ENCODE measurements around the gene TIGAR. TPM values are rescaled to one million over a fixed set of nuclear protein-coding genes. Genes with fewer than 3 reads are reported as not detected.

TIGAR gene
- total RNA-seq, 2 donors from 2014 or later = 13.0 to 14.4 TPM

- intact Hi-C loops (cut with DNase I, micrococcal nuclease) = no loop called here
- ATAC-seq (peak; percentile 16), DNase-seq (no peak)
Measured at GRCh38 chr12:4293299-4293965, 27.6 kb upstream of the TIGAR start.

GRCh38 chr12:4293966-4294505, 27.0 kb upstream of the TIGAR start:
- no peak for DNase-seq
- intact Hi-C loops (cut with DNase I, micrococcal nuclease) = no loop called here
- ATAC-seq = no peak

GRCh38 chr12:4296751-4297150, 24.3 kb upstream of the TIGAR start:
- intact Hi-C loops (cut with DNase I, micrococcal nuclease) = no loop called here
- DNase-seq (no peak), ATAC-seq (no peak)

- intact Hi-C loops (cut with DNase I, micrococcal nuclease) = no loop called here
- ATAC-seq (no peak), DNase-seq (no peak)
Measured at GRCh38 chr12:4297617-4298016, 23.4 kb upstream of the TIGAR start.

GRCh38 chr12:4300883-4301282, 20.1 kb upstream of the TIGAR start:
- DNase-seq = no peak
- no peak for ATAC-seq
- intact Hi-C loops (cut with DNase I, micrococcal nuclease) = no loop called here

GRCh38 chr12:4301932-4302501, 19.0 kb upstream of the TIGAR start:
- ATAC-seq = peak; percentile 24
- DNase-seq = no peak
- intact Hi-C loops (cut with DNase I, micrococcal nuclease) = no loop called here

GRCh38 chr12:4302881-4303280, 18.1 kb upstream of the TIGAR start:
- ATAC-seq = peak; percentile 72
- DNase-seq = no peak
- intact Hi-C loops (cut with DNase I, micrococcal nuclease) = no loop called here

- ATAC-seq = no peak
- intact Hi-C loops (cut with DNase I, micrococcal nuclease) = no loop called here
- no peak for DNase-seq
Measured at GRCh38 chr12:4303750-4304149, 17.3 kb upstream of the TIGAR start.

- DNase-seq = peak; percentile 82 to 89
- peak; percentile 91 for ATAC-seq
- intact Hi-C loops (cut with DNase I, micrococcal nuclease) = loop anchor here in 1 of 2 donors (5.0 kb wide), 1 partner anchor 220 kb away; no protein-coding TSS in a partner anchor
Measured at GRCh38 chr12:4307593-4308333, 13.2 kb upstream of the TIGAR start.

GRCh38 chr12:4308334-4308950, 12.6 kb upstream of the TIGAR start:
- ATAC-seq = peak; percentile 10
- no peak for DNase-seq
- intact Hi-C loops (cut with DNase I, micrococcal nuclease) = loop anchor here in 1 of 2 donors (5.0 kb wide), 1 partner anchor 219 kb away; no protein-coding TSS in a partner anchor

GRCh38 chr12:4311776-4312175, 9.2 kb upstream of the TIGAR start:
- intact Hi-C loops (cut with DNase I, micrococcal nuclease) = no loop called here
- no peak for ATAC-seq
- no peak for DNase-seq

- ATAC-seq (no peak), DNase-seq (no peak)
- intact Hi-C loops (cut with DNase I, micrococcal nuclease) = no loop called here
Measured at GRCh38 chr12:4312251-4312650, 8.8 kb upstream of the TIGAR start.

GRCh38 chr12:4320497-4320852, 538 bp upstream of the TIGAR start:
- ATAC-seq (peak; percentile 28), DNase-seq (no peak)
- intact Hi-C loops (cut with DNase I, micrococcal nuclease) = no loop called here

GRCh38 chr12:4322726-4323125, 1.7 kb downstream of the TIGAR start:
- no peak for DNase-seq
- no peak for ATAC-seq
- intact Hi-C loops (cut with DNase I, micrococcal nuclease) = no loop called here

- intact Hi-C loops (cut with DNase I, micrococcal nuclease) = no loop called here
- ATAC-seq = no peak
- DNase-seq = no peak
Measured at GRCh38 chr12:4323396-4323795, 2.4 kb downstream of the TIGAR start.

GRCh38 chr12:4324366-4324765, 3.4 kb downstream of the TIGAR start:
- no peak for DNase-seq
- no peak for ATAC-seq
- intact Hi-C loops (cut with DNase I, micrococcal nuclease) = no loop called here

GRCh38 chr12:4325966-4326365, 5.0 kb downstream of the TIGAR start:
- no peak for DNase-seq

GRCh38 chr12:4327293-4327692, 6.3 kb downstream of the TIGAR start:
- no peak for ATAC-seq
- intact Hi-C loops (cut with DNase I, micrococcal nuclease) = no loop called here

More at GRCh38 chr12:4325966-4326365, 5.0 kb downstream of the TIGAR start:
- no peak for ATAC-seq
- intact Hi-C loops (cut with DNase I, micrococcal nuclease) = no loop called here

GRCh38 chr12:4330203-4330602, 9.2 kb downstream of the TIGAR start:
- intact Hi-C loops (cut with DNase I, micrococcal nuclease) = no loop called here
- DNase-seq (no peak), ATAC-seq (peak; percentile 71)

More at GRCh38 chr12:4327293-4327692, 6.3 kb downstream of the TIGAR start:
- no peak for DNase-seq
